ENCODE results near the gene MLPH. TPM values are rescaled to one million over a fixed set of nuclear protein-coding genes. Genes with fewer than 3 reads are reported as not detected.

Gene MLPH
- polyA plus RNA-seq, 3 donors = not detected

- Mint-ChIP-seq H3K4me1 (no peaks in the 10 kb centered on the region), H3K27me3 (ENCODE audit: low read depth in 3 of 3) (peaks cover 2 to 6% (median 5%) of the 10 kb centered on the region in 3 donors), H3K27ac (no peak overlapping the region), H3K36me3 (no peaks in the 10 kb centered on the region), H3K4me3 (no peak overlapping the region), H3K9me3 (peaks cover 0 to 4% (median 0%) of the 10 kb centered on the region in 7 donors)
- H3K27me3 ChIP-seq (ENCODE audit: control insufficient read depth in 2 of 2, insufficient read depth in 2 of 2, low read length in 2 of 2) = no peaks in the 10 kb centered on the region
- H3K4me2 ChIP-seq (replicated peaks; ENCODE audit: extremely low read depth, low read length, poor library complexity, severe bottlenecking) = no peak overlapping the region
- DNase-seq = no peak
- H3K27ac ChIP-seq (ENCODE audit: low read depth in 1 of 2, low read length in 2 of 2) = no peak overlapping the region
- intact Hi-C loops (cut with micrococcal nuclease) = no loop called here
- H3K4me3 ChIP-seq (replicated peaks in 1 of 3; ENCODE audit: low read depth in 2 of 3, low read length in 3 of 3) = no peak overlapping the region
- H3K9me3 ChIP-seq (replicated peaks in 1 of 2; ENCODE audit: control insufficient read depth in 1 of 2, insufficient read depth in 1 of 2, low read length in 2 of 2) = no peaks in the 10 kb centered on the region
- no peaks in the 10 kb centered on the region for H3K4me1 ChIP-seq (ENCODE audit: control insufficient read depth in 1 of 2, insufficient read depth in 2 of 2, low read length in 2 of 2)
- no peaks in the 10 kb centered on the region for H3K79me2 ChIP-seq (ENCODE audit: insufficient read depth, low read length)
- H3K36me3 ChIP-seq (replicated peaks in 1 of 2; ENCODE audit: control insufficient read depth in 1 of 2, insufficient read depth in 2 of 2, low read length in 2 of 2) = no peaks in the 10 kb centered on the region
- no peak for TF ChIP-seq CTCF (IDR thresholded peaks at IDR 0.05)
- no peak overlapping the region for H2AFZ ChIP-seq (ENCODE audit: insufficient read depth, low read depth, low read length, poor library complexity, severe bottlenecking)
- H4K20me1 ChIP-seq (ENCODE audit: insufficient read depth, low read length) = no peaks in the 10 kb centered on the region
- H3K9ac ChIP-seq (ENCODE audit: insufficient read depth, low read length, poor library complexity, severe bottlenecking) = no peak overlapping the region
- 100% methylated on average over 1 of the region's 1 CpG for whole genome bisulfite sequencing (ENCODE audit: insufficient coverage)
Measured at GRCh38 chr2:237565974-237566373, 78.9 kb downstream of the MLPH start.

GRCh38 chr2:237566401-237567235 lies 79.6 kb downstream of the MLPH start, which contains the start of gene PRLH:
TSS of gene PRLH (plus strand) at chr2:237566574. CDS start at chr2:237566574, 0 bp downstream.
- Mint-ChIP-seq H3K9me3 (peaks cover 0 to 4% (median 0%) of the 10 kb centered on the region in 7 donors), H3K4me3 (no peak within 1 kb of the TSS), H3K36me3 (no peaks in the 10 kb centered on the region), H3K27me3 (ENCODE audit: low read depth in 3 of 3) (peaks cover 2 to 6% (median 5%) of the 10 kb centered on the region in 3 donors), H3K4me1 (peaks cover under 1% of the 10 kb centered on the region), H3K27ac (no peak within 1 kb of the TSS)
- Histone ChIP-seq H3K9ac (ENCODE audit: insufficient read depth, low read length, poor library complexity, severe bottlenecking) (no peak within 1 kb of the TSS), H3K4me1 (ENCODE audit: control insufficient read depth in 1 of 2, insufficient read depth in 2 of 2, low read length in 2 of 2) (no peaks in the 10 kb centered on the region), H3K4me3 (replicated peaks in 1 of 3; ENCODE audit: low read depth in 2 of 3, low read length in 3 of 3) (no peak within 1 kb of the TSS), H2AFZ (ENCODE audit: insufficient read depth, low read depth, low read length, poor library complexity, severe bottlenecking) (no peak within 1 kb of the TSS), H3K27ac (ENCODE audit: low read depth in 1 of 2, low read length in 2 of 2) (no peak within 1 kb of the TSS), H3K4me2 (replicated peaks; ENCODE audit: extremely low read depth, low read length, poor library complexity, severe bottlenecking) (no peak within 1 kb of the TSS), H3K9me3 (replicated peaks in 1 of 2; ENCODE audit: control insufficient read depth in 1 of 2, insufficient read depth in 1 of 2, low read length in 2 of 2) (no peaks in the 10 kb centered on the region), H3K27me3 (ENCODE audit: control insufficient read depth in 2 of 2, insufficient read depth in 2 of 2, low read length in 2 of 2) (no peaks in the 10 kb centered on the region), H4K20me1 (ENCODE audit: insufficient read depth, low read length) (no peaks in the 10 kb centered on the region), H3K36me3 (replicated peaks in 1 of 2; ENCODE audit: control insufficient read depth in 1 of 2, insufficient read depth in 2 of 2, low read length in 2 of 2) (no peaks in the 10 kb centered on the region), H3K79me2 (ENCODE audit: insufficient read depth, low read length) (no peaks in the 10 kb centered on the region)
- no peak for DNase-seq
- TF ChIP-seq CTCF (IDR thresholded peaks at IDR 0.05) = no peak
- intact Hi-C loops (cut with micrococcal nuclease) = no loop called here
- 81% methylated on average over 28 of the region's 32 CpGs for WGBS (ENCODE audit: insufficient coverage)

Data from CD14-positive monocyte (primary cell).